Astrocyte of the spinal cord (primary cell): Measurements from ENCODE around the gene KLK13.
A peak's percentile ranks its signal among the peaks of the same experiment; 100 is the strongest.

Source experiments
- DNase-seq: peaks from one replicate; pipeline ENCODE4 v3.0.0; 2011; ENCODE audit warnings: low read depth, low spot score
- H3K4me3 ChIP-seq: 2 replicates; pipeline ENCODE4 v1.5.1; 2011; ENCODE audit warnings: low read depth, mild to moderate bottlenecking, low read length, moderate library complexity
- in situ Hi-C: cut with HindIII; loops from 2 replicates; pipeline ENCODE4 v1.10.0; 2017; ENCODE audit warnings: low sequenced_read_pairs
- TF ChIP-seq, protein P1 (sequence below): IDR thresholded peaks from 2 replicates; pipeline ENCODE4 v1.5.1; 2012; ENCODE audit warnings: low read depth, mild to moderate bottlenecking, low read length, inconsistent platforms

KLK13 gene, protein sequence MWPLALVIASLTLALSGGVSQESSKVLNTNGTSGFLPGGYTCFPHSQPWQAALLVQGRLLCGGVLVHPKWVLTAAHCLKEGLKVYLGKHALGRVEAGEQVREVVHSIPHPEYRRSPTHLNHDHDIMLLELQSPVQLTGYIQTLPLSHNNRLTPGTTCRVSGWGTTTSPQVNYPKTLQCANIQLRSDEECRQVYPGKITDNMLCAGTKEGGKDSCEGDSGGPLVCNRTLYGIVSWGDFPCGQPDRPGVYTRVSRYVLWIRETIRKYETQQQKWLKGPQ

GRCh38 chr19:51064534-51065220 is at the start of gene KLK13:
KLK13 (minus strand) TSS chr19:51065092; CDS start chr19:51065067, 25 bp downstream.
- no peak for DNase-seq
- in situ Hi-C loops: no loop called here
- H3K4me3 ChIP-seq: no peak within 1 kb of the TSS
- TF ChIP-seq, protein P1, sequence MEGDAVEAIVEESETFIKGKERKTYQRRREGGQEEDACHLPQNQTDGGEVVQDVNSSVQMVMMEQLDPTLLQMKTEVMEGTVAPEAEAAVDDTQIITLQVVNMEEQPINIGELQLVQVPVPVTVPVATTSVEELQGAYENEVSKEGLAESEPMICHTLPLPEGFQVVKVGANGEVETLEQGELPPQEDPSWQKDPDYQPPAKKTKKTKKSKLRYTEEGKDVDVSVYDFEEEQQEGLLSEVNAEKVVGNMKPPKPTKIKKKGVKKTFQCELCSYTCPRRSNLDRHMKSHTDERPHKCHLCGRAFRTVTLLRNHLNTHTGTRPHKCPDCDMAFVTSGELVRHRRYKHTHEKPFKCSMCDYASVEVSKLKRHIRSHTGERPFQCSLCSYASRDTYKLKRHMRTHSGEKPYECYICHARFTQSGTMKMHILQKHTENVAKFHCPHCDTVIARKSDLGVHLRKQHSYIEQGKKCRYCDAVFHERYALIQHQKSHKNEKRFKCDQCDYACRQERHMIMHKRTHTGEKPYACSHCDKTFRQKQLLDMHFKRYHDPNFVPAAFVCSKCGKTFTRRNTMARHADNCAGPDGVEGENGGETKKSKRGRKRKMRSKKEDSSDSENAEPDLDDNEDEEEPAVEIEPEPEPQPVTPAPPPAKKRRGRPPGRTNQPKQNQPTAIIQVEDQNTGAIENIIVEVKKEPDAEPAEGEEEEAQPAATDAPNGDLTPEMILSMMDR: no peak

DNA sequence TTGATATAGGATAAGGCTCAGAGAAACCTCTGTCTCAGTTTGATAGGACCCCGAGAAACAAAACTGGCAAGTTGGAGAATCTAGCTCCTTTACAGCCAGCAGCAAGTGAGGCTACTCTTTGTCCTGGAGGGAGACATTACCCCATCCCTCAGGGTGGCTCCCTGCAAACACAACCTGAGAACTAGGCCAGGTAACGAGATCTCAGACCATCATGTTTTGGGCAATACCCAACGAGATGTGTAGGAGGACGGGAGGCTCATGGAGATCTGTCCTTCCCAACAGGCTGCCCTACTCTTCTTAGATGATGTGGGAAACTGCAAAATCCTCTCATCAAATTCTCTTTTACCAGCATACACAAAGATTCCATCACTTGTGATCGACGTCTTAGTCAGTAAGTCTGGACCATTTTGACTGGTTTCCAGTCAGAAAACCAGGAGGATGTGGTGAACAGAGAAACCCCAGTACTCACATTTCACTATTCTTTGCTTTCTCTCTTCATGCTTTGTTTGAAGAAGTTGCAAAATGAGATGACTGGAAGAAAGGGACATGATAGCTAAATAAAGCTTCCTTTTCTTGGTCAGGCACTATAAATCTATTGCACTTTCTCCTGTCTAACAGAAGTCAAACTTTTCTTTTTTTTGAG is 49.3 kb upstream of the KLK13 start:
- H3K4me3 ChIP-seq: no peak overlapping the region
- TF ChIP-seq, protein P1: no peak
- no peak for DNase-seq
- in situ Hi-C loops: no loop called here

DNA sequence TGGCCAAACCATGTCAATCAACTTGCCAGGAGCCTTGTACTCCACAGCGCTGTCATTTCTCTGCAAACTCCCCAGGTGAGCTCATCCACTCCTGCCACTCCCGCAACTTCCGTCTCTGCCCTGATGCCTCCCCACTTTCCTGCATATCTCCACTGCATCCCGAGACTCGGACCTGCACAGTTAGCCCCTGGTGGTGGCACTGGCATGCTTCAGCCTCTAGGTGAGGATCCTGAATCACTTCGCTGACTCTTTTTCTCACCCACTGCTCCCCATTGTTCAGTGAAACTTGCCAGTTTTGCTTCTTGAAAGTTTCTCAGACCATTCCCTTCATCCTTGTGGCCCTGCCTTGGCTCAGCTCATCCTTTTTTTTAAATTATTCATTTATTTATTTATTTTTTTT is 46.7 kb upstream of the KLK13 start:
- H3K4me3 ChIP-seq: no peak overlapping the region
- TF ChIP-seq, protein P1: peak; percentile 23
- no peak for DNase-seq
- in situ Hi-C loops: no loop called here

DNA sequence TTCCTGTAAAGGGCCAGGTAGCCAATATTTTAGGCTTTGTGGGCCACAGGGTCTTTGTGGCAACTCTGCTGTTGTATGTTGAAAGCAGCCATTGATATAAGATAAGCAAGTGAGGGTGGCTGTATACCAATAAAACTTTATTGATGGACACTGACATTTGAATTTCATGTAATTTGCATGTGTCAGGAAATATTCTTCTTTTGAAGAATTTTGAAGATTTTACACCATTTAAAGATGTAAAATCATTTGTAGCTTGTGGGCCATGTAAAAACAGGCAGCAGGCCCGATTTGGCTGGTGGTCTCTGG is 45.7 kb upstream of the KLK13 start:
- in situ Hi-C loops: no loop called here
- no peak for DNase-seq
- TF ChIP-seq, protein P1: no peak
- H3K4me3 ChIP-seq: no peak overlapping the region

DNA sequence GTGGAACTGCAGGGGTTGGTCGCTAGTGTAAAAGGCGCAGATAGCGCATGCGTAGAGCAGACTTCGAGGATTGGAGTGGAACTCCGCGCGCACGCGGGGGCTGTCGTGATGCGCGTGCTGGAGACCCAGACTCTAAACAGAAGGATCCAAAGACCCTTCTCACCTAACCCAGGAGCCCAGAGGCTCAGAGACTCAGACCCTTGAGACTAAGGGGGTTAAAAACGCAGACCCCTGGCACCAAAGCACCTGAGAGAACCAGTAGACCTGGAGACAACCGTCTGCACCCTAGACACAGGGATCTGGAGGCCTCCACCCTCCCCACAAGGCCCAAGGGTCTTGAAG is 43.9 kb upstream of the KLK13 start:
- no peak for DNase-seq
- in situ Hi-C loops: no loop called here
- TF ChIP-seq, protein P1: no peak
- H3K4me3 ChIP-seq: peak overlapping the region; percentile 77

DNA sequence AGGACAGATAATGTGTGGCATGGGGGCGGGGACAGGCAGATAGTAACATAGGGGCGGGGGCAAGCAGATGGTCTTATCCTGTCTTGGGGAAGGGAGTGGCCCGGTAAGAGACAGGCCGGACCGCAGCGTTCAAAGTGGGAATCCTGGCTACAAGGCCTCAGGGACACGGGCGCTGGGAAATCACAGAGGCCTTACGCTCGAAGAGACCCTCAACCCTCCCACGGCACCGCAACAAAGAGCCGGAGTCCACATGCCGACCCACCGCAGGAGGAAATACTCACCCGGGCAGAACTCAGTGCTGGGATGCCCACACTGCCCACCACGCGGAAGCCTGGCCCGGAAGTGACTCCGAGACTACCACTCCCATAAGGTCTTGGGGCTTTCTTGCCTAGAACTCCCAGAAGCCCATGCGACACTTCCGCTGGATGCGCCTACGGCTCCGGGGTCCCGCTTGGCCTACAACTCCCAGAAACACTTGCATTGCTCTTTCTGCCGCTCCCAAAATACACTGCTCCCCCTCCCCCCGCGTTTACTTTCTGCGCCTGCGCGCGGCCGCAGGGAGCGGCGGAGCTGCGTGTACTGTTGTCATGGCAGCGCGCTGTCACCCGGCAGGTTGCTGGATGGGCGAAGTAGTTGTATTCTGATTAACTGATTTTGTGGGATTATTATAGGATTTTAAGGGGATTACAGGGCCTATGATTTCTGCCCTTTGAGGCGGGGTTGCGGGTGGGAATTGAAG is 43.3 kb upstream of the KLK13 start, which contains the start of gene CTU1:
CTU1 (minus strand) TSS at position 344 of the 739 bp plus-strand sequence. CDS start 3,840 bp downstream, outside the sequence.
- peak within 1 kb of the TSS; percentile 77 for H3K4me3 ChIP-seq
- TF ChIP-seq, protein P1: no peak
- in situ Hi-C loops: no loop called here
- DNase-seq: peak; percentile 100
